RPMI7951 (cell line): ENCODE results near the gene DCST2. TPM values are rescaled to one million over a fixed set of nuclear protein-coding genes. Genes with fewer than 3 reads are reported as not detected.

Experiments used
- DNase-seq: peaks from one replicate; pipeline ENCODE4 v3.0.0-alpha.2; 2012; ENCODE audit warnings: low read depth
- total RNA-seq: library from RNA; depleted of rRNA; stranded (reverse); fragments of >200 nt; shearing (Covaris generic); gene quantifications from 2 replicates; pipeline ENCODE4 v1.2.3, GENCODE V29; 2014

The DCST2 gene
- total RNA-seq, 1 experiment from 2014 or later, result not detected

DNA sequence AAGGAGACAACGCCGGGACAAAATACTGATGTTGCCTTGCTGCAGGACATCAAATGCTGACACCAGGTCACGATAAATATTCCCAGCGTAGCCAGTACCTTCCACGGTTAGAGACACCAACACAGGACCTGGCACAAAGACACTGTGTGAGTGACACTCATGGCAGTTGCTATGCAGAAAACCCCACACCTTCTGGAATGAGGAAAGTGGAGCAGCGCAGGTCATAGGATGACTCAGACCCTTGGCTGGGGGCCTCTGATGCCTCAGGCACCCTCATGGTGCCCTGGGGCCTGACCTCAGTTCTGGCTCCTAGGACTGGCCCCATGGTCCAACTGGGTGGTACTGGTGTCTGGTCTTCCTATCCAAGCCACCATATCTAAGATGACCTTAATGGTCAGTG, 7.0 kb downstream of the DCST2 start:
- DNase-seq, result peak; percentile 39

DNA sequence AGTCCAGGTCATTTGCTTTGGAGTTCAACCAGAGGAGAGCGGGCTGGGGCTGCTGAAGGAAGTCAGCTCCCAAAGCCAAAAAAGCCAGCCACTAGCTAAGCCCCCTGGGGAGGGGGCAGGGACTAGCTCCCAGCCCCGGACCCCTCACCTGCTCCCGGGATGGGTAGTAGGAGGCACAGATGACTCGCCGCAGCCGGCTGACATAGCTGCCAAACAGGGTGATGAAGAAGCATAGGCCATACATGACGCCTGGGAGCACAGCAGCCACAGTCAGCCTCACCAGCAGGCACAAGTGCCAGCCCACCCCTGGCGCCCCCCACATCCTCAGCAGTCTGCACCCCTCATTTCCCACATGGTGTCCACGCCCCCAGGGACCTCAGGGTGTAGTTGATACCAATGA, 7.4 kb downstream of the DCST2 start:
- DNase-seq, result no peak

DNA sequence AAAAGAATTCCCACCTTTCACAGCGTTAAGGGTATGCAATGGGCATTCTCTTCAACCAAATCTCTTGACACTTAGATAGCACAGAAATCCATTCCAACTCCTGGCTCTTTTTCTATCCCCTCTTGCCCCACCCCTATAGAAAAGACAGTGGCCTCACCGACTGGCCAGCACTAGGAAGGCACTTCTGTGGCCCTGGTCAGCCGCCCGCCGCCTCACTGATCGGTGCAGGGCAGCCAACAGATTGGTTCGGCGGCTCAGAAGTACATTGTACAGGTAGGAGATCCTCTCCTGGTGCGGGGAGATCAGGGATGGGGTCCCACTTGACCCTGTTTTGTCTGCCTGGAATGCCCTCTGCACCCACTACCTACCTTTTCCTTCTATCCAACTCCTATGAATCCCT, 9.3 kb downstream of the DCST2 start:
- DNase-seq, result no peak

DNA sequence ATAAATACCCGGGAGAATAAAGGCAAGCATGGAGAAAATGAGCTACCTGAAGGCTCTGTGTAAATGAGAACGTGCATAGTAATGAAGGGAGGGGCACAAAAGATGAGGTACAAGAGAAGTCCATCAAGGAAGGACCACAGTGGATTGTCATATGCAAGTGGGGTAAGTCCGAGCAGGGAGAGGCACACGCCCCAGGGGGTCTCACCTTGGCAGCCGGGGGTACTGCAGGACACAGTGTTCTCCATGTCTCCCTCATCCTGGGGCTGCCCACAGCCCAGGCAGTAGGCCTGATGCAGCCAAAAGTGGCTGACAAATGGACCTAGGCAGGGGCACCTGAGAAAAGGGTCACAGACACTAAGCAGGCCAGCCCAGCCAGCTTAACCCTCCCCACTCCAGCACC, 10.0 kb downstream of the DCST2 start:
- DNase-seq, result no peak

DNA sequence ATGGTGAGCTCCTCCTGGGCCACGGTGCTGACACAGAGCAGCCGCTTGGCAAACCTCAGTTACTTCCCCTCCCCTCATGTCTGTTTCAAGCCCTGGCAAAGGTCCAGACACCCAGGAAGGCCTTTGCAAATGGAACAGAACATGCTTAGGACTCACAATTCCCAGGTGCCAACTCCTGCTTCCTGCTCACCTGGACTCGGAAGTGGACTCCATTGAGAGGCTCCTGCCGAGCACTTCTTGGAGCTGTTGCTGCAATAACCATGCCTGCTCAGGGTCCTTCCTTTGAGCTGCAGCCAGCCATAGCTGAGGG, 10.7 kb downstream of the DCST2 start:
- DNase-seq, result no peak

DNA sequence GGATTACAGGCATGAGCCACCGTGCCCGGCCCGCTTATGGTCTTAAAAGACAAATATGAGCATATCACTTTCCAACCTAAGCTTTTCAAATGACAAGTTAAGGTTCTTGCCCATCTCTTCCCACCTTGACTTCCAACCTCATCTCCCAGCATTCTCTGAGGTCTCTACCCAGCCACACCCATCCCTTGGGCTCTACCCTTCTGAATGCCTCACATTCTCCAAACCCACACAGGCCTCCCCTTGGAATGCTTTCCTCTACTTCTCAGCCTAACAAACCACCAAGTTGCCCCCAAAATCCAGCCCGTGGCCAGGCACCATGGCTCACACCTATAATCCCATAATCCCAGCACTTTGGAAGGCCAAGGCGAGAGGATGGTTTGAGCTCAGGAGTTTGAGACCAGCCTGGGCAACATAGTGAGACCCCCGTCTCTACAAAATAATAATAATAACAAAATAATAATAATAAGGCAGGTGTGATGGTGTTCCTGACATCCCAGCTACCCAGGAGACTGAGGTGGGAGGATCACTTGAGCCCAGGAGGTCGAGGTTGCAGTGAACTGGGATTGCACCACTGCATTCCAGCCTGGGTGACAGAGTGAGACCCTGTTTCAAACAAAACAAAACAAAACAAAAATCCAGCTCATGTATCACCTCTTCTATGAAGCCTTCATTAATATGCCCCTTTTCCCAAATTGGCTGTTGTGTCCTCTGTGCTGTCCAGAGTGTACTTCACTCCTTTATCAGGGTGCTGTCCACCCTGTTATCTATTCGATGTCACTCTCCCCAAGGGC, 11.2 kb downstream of the DCST2 start:
- no peak for DNase-seq

DNA sequence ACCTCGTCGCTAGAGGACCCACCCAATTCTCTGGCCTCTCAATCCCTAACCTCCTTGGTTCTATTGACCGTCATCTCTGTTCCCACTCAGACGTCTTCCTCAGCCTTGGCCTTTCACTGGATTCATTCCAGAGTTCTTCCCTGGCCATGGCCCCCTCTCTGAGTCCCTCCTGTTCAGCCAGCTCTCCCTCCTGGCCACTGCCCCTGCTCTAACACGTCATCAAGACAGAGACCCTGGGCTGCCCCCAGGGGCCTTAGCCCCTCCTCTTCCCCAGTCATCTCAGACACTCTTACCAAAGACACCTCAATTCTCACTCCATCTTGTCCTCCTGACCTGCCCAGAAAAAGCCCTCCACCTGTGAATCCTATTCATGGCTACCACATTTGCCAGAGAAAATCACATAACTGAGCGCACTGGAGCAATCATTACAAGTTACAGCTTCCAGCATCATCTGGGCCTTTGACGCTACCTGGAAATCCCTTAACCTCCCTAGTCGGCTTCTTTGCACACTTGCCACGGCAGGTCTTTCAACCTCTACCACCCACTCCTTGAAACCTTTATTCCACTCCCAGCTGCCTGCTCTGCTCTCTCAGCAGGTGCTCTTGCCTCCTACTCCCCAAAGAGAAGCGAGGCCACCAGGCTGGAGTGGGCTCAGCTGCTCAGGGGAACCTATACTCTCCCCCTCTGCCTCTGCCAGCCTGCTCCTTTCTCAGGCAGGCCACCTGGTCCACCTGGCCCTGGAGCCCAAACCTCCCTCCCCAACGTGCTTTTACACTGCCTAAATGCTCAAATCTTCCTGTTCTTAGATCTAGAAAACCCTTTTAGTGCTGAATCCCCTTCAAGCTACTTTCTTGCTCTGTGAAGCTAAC, 14.0 kb downstream of the DCST2 start:
- DNase-seq, result no peak

DNA sequence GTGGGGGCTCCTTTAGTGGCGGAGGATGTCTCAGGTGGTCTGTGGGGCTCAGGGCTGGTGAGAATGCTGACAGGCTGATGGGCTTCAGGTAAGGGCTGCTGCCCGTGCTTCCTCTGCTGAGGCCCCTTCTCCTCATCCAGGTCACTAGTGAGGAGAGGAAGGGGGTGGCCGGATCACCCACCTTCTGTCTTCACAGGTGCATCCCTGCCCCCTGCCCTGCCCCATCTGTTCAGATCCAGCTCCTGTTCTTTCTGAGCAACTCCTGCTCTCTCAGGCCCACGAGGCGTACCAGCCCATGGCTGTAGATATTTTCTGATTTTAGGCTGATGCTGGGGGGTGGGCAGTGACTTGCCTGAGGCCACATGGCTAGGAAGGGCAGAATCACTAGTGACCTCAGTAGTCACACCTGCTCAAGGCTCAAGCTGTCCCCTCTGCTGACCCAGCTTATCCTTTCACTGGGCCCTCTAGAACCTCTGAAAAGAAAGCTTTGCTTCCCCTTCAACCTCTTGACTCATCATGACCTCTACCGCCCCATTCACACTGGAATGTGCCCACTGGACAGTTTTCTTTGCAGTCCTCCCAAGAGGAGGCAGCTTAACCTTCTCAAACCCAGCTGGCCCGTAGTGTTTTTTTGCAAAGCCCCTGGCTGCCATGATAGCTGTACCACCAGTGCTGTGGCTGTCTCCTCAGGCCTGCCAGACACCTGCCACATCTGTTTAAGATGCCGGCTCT, 14.8 kb downstream of the DCST2 start:
- no peak for DNase-seq

DNA sequence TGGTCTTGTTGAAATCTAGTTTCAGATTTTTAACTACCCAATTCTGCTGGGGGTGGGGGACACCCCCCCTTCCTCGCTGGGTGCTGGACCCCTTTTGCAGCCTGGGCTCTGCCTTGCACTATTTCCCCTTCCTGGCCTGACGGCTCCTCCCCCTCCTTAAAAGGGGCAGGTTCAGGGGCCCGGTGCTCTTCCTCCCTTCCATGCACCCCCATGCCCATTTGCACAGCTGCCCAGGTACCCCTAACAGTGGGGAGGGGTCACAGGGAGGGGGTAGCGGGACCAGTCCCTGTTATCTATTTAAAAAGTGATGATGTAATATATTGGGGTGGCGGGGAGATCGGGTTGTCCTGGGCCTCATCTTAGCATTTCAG, 15.7 kb downstream of the DCST2 start:
- DNase-seq, result no peak

DNA sequence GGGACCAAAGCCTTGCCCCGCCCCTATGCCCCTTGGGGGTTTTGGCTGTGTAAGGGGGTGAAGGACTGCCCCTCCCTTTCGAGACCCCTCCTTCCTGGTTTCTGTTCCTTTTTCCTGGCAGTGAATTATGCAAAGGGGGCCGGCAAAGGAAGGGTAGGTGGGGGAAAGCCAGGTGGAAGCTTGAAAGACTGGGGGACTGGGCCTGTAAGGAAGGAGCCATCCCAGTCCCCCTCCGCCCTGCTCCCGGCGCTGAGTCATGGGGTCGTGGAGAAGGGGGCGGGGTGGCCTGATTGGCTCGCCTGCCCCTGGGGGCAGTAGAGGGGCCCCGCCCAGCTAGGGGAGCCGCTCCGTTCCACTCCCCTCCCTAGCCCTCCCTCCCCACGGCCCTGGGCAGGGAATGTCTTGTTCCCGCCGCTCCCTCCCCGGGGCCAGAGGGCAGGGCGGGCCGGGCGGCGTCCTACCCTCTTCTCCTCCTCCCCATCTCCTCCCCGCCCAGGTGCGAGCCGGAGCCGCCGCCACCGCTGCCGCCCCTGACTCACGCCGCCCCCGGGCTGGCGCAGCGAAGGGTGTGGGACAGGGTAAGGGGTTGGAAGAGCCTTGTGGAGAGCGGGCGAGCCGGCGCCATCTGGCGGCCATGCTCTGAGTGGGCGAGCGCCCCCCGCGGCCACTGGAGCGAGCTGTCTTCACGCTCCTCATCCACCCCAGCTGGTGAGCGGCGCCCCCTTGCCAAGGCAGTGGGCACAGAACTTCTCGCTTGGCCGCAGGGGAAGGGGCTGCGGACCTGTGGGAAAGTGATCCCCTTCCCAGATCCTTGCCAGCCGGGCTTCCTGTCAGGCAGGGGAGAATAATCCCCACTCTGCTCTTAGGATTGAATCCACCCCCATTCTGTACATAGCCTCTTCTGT, 16.3 kb downstream of the DCST2 start:
- DNase-seq, result peak; percentile 91

DNA sequence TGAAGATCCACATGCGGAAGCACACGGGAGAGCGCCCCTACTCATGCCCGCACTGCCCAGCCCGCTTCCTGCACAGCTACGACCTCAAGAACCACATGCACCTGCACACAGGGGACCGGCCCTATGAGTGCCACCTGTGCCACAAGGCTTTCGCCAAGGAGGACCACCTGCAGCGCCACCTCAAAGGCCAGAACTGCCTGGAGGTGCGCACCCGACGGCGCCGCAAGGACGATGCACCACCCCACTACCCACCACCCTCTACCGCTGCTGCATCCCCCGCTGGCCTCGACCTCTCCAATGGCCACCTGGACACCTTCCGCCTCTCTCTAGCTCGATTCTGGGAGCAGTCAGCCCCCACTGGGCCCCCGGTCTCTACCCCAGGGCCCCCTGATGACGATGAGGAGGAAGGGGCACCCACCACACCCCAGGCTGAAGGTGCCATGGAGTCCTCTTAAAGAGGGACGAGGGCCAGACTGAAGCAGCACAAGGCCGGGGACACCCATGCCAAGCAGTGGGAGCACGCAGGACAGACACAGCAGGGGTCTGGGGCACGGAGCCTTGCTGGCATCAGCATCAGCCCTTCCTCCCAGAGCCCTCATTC, 17.2 kb downstream of the DCST2 start:
- no peak for DNase-seq

DNA sequence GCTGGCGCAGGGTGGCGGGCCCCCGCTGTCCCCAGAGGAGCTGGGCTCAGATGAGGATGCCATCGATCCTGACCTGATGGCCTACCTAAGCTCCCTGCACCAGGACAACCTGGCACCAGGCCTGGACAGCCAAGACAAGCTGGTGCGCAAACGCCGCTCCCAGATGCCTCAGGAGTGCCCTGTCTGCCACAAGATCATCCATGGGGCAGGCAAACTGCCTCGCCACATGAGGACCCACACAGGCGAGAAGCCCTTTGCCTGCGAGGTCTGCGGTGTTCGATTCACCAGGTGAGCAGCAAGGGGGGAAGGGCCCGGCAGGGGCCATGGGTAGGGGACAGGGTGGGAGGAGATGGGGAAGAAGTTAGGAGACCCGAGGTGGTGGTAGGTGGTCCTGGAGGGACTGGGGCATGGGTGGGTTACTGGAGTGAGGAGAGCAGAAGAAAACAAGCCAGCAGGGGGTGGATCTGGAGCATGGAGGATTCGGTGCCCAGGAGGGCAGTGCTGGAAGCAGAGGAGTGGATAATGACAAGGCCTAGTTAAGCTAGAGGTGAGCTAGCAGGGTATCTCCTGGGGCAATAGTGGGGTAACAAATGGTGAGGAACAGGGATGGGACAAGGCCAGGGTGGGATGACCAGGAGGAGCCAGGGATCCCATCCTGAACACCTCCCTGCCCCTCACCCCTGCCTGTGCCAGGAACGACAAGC, 17.9 kb downstream of the DCST2 start:
- DNase-seq, result no peak

DNA sequence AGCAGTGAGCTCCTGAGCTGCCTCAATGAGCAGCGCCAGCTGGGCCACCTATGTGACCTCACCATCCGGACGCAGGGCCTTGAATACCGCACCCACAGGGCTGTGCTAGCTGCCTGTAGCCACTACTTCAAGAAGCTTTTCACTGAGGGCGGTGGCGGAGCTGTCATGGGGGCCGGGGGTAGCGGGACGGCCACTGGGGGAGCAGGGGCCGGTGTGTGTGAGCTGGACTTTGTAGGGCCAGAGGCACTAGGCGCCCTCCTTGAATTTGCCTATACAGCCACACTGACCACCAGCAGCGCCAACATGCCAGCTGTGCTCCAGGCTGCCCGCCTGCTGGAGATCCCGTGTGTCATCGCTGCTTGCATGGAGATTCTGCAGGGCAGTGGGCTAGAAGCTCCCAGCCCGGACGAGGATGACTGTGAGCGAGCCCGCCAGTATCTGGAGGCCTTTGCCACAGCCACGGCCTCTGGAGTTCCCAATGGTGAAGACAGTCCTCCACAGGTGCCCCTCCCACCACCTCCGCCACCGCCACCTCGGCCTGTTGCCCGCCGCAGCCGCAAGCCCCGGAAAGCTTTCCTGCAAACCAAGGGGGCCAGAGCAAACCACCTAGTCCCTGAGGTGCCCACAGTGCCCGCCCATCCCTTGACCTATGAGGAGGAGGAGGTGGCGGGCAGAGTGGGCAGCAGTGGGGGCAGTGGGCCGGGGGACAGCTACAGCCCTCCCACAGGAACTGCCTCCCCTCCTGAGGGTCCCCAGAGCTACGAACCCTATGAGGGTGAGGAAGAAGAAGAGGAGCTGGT, 18.7 kb downstream of the DCST2 start:
- no peak for DNase-seq

DNA sequence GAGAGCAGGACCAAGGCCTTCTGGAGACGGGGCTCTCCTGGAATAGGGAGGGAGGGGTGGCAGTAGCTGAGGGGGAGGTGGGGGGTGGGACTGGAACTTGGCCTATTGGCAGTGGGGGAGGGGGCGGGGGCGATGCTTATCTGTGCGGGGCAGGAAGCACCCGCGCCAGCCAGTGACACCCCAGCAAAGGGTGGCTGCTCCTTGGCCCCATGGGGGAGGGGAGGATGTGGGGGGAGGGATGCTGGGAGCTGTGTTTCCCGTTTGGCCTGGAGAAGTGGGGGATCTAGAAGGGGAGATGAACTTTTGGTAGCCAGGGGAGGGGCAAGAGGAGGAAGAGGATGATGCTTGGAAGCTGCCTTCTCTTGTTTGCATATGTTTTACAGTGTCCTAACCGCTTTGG, 19.9 kb downstream of the DCST2 start:
- no peak for DNase-seq

DNA sequence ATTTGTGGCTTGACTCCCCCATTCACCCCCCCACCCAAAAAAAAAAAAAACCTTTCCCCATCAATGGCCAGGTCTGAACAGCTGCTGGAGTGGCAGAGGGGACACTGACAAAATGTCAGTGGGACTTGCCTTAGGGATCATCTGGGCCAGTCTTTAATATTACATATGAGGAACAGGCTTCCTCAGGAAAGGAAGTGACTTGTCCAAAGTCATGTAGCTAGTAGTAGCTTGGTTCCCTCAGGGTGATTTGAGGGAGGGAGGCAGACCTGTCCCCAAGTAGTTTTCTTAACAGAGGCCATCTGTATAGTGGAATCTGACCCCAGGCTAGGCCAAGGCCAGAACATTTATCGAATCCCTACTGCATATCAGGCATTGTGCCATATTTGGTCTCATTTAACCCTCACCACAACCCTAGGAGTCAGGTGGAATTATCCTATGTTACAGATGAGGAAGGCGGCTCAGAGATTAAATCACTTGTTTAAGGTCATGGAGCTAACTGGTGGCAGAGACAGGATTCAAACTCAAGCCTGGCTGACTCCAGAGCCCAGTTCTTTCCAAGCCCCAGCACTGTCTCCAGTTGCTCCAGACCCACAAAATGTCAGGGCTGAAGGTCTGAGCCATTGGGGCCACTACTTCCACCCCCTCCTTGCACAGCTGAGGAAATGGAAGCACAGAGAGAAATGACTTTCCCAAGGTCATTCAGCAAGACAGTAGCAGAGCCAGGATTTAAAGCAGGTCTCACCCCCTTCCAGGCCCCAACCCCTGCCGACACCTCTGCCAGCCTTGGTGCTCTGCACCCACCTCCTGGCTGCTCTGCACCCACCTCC, 20.6 kb downstream of the DCST2 start:
- no peak for DNase-seq

DNA sequence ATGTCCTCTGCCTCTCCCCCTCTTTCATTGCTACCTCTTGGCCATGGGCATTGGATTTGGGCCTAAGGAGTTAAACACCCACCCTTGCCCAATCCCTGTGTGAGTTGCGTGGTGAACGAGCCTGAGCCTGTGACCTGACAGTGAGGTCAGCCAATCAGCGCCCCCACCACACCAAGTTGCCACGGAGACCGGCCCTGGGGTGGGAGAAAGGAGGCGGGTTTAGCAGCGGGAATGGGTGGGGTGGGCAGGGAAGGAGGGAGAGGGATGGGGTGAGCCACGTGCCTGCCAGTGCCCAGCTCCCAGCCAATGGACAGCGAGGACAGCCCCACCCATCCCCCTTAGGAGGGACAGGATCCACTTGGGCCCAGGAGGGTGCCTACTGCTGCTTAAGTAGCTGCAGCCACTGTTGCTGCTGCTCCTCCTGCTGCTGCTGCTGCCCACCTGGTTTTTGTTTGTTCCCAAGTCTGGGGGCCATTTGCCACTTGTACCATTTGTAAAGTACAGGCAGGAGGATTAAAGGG, 21.5 kb downstream of the DCST2 start:
- peak; percentile 58 for DNase-seq

DNA sequence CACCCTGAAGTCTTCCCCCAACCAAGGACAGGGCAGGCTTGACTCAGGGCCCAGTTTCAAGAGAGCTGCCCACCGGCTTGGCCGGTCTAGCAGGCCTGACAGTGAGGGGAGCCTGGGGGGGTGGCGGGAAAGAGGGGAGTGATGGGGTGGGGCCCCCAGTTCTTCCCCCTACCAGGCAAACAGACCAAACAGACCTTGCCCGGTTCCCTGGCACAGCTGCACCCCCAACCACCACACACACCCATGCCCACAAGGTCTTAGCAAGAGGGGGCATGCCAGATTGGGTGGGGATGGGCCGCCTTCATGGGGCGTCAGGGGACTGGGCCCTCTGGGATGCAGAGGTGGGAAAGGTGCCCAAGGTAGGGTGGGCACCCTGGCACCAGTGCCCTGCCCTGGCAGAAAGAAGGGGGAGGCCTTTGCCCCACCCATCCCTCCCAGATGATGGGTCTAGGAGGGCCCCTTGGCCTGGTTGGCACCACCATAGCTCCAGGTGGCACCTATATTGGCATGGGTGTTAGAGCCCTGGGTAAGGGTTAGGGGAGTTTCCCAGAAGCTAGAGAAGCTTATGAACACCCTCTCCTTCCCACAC, 22.1 kb downstream of the DCST2 start:
- DNase-seq, result no peak

DNA sequence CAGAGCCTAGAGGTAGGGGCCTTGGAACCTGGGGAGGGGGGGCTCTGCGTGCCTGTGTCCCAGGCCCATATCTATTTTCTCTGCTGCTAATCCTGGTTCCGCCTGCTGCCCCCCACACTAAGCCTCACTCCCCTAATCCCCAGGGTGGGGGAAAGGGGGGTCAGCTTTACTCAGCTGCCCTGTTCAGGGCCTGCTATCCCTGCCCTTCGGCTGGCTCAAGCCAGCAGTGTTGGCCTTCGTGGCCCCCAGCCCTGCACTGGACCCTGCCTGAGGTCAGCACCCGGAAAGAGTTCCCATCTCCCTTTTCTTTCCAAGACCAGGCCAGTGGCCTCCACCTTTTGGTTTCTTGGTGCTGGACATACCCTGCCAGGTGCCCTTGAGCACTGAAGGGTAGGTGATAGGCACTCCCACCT, 22.6 kb downstream of the DCST2 start:
- no peak for DNase-seq
